Fibroblast of the aortic adventitia (primary cell): ENCODE data around the gene EVA1C. TPM values are rescaled to one million over a fixed set of nuclear protein-coding genes. Genes with fewer than 3 reads are reported as not detected.
A peak's percentile ranks its signal among the peaks of the same experiment; 100 is the strongest.

ENCODE experiments used
- DNase-seq: peaks from one replicate; pipeline ENCODE4 v3.0.0-alpha.2; 2010; ENCODE audit warnings: low read depth
- H3K4me3 ChIP-seq: 2 replicates; pipeline ENCODE4 v1.5.1; 2011; ENCODE audit warnings: low read depth, mild to moderate bottlenecking, control low read depth, low read length, moderate library complexity
- total RNA-seq: library from RNA; depleted of rRNA; stranded (reverse); fragments of >200 nt; gene quantifications from 2 replicates; pipeline ENCODE4 v1.2.3, GENCODE V29; 2012; ENCODE audit warnings: low replicate concordance
- TF ChIP-seq, protein P1 (sequence below): IDR thresholded peaks from 2 replicates; pipeline ENCODE4 v1.5.1; 2011; ENCODE audit warnings: mild to moderate bottlenecking, low read length, control low read depth, inconsistent platforms; ENCODE audit not compliant: insufficient read depth

The EVA1C gene
- total RNA-seq, 1 donor: 14.5 TPM

DNA sequence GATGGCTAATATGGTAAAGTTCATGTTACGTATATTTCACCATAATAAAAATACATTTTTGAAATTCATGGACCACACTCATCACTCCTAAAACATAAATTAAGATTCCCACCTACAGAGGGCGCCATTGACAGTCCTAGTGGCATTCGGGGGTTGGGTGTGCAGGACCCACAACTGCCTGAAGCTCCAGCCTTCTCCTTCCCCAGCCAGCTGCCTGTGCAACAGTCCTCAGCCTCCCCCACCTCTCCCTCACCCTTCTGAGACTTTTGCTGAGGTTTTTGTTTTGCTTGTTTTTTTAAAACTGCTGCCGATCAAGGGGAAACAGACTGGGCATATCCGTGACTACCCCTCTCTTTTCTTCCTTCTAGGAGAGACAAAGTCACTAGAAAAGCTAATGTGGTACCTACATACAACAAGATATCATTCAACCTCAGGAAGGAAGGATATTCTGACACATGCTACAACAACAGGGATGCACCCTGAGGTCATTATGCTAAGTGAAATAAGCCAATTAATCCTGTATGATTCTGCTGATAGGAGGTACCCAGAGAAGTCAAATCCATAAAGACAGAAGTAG is 9.2 kb upstream of the EVA1C start:
- H3K4me3 ChIP-seq: no peak overlapping the region
- TF ChIP-seq, protein P1, sequence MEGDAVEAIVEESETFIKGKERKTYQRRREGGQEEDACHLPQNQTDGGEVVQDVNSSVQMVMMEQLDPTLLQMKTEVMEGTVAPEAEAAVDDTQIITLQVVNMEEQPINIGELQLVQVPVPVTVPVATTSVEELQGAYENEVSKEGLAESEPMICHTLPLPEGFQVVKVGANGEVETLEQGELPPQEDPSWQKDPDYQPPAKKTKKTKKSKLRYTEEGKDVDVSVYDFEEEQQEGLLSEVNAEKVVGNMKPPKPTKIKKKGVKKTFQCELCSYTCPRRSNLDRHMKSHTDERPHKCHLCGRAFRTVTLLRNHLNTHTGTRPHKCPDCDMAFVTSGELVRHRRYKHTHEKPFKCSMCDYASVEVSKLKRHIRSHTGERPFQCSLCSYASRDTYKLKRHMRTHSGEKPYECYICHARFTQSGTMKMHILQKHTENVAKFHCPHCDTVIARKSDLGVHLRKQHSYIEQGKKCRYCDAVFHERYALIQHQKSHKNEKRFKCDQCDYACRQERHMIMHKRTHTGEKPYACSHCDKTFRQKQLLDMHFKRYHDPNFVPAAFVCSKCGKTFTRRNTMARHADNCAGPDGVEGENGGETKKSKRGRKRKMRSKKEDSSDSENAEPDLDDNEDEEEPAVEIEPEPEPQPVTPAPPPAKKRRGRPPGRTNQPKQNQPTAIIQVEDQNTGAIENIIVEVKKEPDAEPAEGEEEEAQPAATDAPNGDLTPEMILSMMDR: peak; percentile 65
- peak; percentile 86 for DNase-seq

DNA sequence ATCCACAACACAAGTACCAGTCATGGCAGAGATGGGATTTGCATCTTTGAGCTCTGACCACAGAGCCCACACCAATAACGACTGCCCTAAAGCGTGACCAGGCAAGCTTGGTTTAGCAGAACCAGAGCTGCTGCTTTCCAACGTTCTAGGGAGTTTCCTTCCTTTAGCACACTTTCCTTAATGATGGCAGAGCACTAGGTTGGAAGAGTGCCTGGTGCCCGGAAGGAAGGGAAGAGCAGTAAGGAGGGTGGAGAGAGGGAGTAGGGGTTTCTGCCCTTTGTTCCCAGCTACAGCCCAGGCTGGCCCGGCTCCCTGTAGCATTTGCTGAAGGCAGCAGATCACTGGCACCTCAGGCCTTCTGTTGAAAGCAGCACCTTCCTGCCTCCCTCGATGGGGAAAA is 6.1 kb upstream of the EVA1C start:
- no peak overlapping the region for H3K4me3 ChIP-seq
- DNase-seq: no peak
- TF ChIP-seq, protein P1: no peak

DNA sequence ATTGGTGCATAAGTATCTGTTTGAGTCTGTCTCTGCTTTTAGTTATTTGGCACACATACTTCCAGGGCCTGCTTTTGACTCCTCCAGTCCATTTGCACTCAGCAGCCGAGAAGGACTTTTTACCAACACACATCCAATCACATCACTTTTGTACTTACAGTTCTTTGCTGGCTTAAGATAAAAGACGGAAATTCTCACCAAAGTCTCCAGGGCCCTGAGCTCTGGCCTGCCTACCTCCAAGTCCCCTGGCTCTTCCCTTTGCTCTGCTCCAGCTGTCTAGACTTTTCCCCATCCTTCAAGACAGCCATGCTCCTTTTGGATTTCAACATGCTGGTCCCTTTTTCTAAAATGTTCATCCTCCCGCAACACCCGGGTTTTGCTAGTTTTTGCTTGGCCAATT is 2.2 kb upstream of the EVA1C start:
- DNase-seq: no peak
- TF ChIP-seq, protein P1: no peak

DNA sequence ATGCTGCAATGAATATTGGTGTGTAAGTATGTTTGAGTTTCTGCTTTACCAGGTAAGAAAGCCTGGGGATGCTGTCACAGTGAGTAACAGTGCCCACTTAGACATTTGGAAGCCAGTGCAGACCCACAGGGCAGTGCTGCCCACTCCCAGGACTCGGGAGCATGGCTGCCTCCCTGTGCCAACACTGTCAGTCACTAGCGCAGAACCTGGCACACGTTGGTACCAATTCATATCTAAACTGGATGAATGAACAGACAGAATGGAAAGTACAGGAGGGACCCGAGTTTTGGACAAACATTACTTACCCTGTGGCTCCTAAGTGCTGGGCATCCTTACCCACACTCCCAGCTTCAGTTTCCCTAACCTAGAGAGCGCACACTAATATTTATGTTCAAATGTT is 1.6 kb upstream of the EVA1C start:
- no peak for DNase-seq
- TF ChIP-seq, protein P1: no peak
- H3K4me3 ChIP-seq: no peak overlapping the region

More for the DNA sequence above, 2.2 kb upstream of the EVA1C start:
- H3K4me3 ChIP-seq: no peak overlapping the region

DNA sequence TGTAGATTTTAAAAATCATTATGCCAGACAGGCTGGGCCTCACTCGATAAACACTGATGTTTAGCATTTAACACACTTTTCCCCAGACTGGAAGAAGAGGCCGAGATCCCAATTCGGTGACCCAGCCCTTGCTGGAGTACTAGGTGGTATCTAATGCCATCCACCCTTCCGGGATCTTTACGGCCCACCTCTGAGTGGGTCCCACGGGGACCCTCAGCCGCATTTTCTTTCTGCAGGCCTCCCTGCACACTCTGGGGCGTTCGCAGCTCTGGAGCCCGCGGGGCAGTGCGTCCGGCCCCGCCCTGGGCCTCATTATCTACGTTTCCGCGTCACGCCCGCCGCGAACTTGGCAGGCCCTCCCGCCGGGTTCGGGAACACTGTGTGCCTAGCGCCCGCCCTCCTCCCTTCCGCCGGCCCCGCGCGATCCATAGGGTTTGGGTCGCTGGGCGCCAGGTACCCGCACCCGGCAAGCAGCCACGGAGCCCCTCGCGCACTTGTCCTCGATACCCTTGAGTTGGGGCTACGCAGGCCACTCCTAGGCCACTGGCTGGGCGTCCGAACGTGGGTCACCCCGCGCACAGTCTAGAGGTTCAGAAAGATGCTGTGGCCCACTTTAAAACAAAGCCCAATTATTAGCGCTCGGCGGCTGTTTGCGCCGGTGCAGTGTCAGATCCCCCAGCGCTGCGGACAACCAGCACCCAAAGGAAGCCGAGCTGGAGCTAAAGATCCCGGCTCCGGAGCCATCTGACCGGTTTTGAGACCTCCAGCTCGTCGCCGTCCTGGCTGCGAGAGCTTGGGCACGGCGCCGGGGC is 950 bp upstream of the EVA1C start:
- DNase-seq: peak; percentile 82
- TF ChIP-seq, protein P1: no peak

DNA sequence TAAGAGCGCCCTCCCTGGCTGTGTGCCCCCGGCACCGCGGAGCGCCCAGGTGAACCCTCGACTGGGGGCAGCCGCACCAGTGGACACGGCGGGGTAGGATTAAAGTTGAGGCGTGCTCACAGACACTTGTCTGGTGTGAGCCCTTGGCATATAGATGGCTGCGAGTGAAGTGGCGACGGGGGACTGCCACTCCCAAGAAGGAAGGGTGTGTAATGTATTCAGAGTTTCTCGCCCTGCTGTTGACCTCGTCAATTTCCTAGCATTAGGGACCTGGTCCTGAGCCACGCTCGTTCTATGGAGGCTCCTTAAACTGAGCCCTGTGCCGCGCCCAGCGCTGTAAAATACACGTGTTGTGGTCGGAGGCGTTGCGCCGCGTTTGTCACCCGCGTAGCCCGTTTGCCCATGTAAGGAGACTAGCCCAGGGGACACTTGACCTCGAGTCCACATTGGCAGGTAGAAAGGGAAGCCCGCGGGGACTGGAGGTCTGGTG is 554 bp downstream of the EVA1C start:
- peak overlapping the region; percentile 81 for H3K4me3 ChIP-seq
- DNase-seq: peak; percentile 38
- TF ChIP-seq, protein P1: no peak

More for the DNA sequence above, 950 bp upstream of the EVA1C start:
- H3K4me3 ChIP-seq: peak overlapping the region; percentile 81
